GM12873 (cell line): ENCODE results near the gene MAX.

ENCODE experiments used
- TF ChIP-seq, protein P1 (sequence below): IDR thresholded peaks from 2 replicates; pipeline ENCODE4 v1.5.1; 2012; ENCODE audit warnings: low read depth, mild to moderate bottlenecking, moderate library complexity, low read length, control low read depth; ENCODE audit not compliant: insufficient read depth; ENCODE audit errors: missing control alignments

The MAX gene

DNA sequence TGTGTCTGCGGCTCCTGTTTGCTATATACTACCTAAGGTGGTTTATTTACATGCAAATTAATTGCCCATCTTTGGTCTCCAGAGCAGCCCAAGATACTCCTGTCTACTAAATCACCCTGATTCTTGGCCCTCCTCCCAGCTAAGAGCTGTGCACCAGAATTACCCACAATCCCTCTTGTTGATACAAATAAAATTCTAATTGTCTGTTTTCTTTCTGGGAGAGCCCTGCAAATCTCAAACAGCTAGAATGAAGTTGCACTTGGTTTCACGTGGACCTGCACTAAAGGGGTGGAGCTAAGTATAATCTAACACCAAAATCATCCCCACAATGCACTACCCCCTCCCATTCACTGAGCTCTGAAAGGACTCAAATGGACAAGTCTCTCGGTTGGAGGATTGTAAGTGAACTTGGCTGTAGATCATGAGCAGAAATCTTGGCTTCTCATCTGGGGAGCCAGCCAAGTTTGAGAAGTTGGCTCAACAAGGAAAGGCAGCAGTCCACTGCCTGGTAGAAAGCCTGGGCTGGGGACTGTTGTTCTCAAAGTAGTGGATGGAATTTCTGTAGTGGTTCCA is 6.6 kb downstream of the MAX start:
- TF ChIP-seq, protein P1, sequence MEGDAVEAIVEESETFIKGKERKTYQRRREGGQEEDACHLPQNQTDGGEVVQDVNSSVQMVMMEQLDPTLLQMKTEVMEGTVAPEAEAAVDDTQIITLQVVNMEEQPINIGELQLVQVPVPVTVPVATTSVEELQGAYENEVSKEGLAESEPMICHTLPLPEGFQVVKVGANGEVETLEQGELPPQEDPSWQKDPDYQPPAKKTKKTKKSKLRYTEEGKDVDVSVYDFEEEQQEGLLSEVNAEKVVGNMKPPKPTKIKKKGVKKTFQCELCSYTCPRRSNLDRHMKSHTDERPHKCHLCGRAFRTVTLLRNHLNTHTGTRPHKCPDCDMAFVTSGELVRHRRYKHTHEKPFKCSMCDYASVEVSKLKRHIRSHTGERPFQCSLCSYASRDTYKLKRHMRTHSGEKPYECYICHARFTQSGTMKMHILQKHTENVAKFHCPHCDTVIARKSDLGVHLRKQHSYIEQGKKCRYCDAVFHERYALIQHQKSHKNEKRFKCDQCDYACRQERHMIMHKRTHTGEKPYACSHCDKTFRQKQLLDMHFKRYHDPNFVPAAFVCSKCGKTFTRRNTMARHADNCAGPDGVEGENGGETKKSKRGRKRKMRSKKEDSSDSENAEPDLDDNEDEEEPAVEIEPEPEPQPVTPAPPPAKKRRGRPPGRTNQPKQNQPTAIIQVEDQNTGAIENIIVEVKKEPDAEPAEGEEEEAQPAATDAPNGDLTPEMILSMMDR: no peak

DNA sequence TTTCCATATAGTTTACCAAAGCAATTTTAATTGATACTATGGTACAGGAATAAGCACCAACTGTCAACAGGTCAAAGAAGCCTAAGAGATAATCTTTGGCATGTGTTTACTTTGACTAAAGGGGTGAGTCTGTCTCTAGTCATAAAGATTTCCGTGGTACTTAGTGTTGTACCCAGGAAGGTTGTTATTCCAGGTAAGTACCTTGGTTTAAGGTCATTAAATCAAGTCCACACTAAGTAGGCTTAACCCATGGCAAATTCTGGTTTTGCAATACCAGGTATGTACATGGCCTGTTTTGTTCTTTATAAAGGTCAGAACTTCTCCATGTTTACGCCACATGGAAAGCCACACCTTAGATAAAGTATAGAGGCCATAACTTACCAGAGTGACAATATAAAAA is 10.0 kb downstream of the MAX start:
- TF ChIP-seq, protein P1: no peak

DNA sequence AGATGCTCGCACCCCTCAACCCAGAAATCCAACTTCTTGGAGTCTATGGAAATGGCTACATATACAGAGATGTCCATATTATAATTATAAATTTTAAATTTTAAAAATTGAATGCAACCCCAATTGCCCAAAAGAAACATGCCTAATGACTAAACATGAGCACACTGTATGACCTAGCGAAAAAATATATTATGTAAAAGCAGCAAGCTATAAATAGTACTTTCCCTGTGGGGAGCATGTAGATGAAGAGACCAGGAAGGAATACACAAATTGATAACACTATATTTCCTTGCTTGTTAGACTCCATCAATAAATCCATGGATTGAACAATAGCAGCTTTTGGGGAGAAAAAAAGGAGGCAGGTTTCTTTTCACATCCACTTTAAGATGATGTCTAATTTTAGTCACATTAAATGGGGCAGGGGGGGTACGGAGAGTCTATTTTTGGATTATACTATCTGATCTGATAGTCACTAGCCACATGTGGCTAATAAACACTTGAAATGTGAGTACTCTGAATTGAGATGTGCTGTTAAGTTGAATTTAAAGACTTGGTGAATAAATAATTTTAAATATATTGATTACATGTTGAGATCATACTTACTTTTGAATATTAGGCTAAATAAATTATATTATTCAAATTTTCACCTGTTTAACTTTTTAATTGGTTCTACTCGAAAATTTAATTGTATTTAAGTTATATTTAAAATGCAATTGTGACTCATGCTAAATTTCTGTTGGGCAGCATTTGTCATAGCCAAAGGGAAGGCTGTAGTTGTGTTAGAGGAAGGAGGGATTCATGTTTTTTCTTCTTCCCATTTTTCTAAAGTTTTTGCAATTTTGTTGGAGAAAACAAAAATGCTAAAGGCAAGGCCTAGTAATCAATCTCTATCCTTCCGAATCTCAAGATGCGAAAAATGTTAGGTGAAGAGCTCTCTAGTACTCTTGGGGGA is 17.5 kb downstream of the MAX start:
- TF ChIP-seq, protein P1: no peak

DNA sequence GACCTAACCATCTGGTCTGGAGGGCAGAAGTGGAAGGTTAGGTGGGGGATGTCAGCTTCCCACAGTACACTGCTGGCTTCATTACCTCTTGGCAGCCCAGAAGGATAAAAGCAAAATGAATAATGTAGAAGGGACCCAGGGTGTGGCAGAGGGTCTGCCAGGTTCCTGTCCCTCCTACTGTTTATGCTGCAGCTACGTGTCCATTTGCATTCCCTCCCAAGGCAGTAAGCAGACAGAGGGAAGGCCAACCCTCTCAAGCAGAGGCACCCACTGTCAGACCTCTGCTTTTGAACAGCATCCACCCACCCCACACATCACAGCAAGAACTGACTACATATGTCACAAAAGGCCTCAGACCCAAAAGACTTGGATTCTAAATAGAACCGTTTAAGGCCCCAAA is 19.4 kb downstream of the MAX start:
- TF ChIP-seq, protein P1: no peak

DNA sequence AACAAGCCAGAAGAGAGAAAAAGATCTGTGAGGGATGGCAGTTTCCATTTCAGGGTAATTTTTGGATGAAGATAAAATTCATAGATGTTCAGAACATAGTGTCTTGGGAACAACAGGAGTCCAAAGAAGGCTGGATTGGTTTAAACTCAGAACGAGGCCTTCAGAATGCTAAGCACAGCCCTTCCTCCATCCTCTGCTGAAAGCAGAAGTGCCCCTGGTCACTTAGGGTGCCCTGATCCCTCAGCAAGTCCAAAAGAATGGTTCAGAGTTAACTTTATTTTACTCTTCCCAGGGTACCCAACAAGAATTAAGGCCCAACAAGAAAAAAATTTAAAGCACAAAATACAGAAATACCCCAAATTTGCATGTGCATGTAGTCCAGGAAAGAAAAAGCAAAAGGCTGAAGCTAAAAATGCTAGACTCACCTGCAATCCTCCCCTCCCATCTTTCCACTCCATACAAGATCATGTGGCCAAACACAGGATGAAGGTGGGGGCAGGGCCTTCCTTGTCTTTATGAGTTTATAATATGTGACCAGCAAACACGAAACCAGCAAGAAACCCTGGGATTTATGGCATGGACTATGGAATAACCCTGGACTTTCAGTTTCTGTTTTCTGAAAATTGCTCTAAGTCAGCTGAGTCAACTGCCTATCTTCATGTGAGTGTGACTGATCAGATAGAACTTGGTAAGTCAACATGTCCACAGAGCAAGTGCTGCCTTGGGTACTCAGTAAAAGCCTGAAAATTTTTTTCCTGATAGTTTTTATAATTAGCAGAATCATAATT is 21.2 kb downstream of the MAX start:
- TF ChIP-seq, protein P1: no peak

DNA sequence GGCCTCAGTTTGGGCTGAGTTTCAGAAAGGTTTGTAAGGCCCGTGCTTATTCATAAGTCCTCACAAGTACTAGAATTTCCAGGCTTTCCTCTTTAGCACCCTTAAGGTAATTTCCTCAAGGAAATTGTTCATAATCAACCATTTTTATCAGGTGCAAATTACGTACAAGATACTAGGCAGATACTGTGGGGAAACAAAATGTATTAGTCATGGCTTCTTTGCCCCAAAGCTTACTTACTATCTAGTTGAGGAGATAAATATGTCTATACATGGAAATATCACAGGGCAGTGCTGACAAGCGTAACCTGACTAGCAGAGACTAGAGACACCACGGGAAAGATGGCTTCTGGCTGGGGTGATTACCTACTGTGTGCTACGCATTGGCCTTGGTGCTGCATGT is 22.5 kb downstream of the MAX start:
- TF ChIP-seq, protein P1: no peak

DNA sequence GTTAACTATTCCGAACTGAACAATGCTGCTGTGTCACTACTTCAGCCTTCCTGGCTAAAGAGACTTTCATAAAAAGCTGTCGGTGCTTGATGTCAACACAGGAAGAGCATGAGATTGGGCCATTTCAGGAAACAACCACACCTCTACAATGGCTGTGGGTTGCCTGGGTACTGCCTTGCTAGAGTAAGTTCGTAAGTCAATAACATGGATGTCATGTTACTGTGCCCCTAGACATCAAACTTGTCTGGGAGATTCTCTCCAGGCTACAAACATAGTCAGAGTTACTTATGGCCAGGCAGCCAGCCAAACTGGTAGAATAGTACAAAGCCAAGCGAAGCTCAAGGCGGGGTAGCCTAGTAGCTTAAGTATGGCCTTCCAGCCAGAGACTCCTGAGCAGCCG is 23.1 kb downstream of the MAX start:
- TF ChIP-seq, protein P1: no peak
